ENCODE data around the gene LAD1.

Gene LAD1

GRCh38 chr1:201378804-201379203 is 20.3 kb downstream of the LAD1 start:
- H3K27ac ChIP-seq (ENCODE audit: low read length): no peak overlapping the region
- no CpG with 5 or more reads among the region's 6 CpGs for WGBS (ENCODE audit: insufficient coverage, insufficient read length)
- no peak overlapping the region for H3K4me3 ChIP-seq (ENCODE audit: low read length)
- H3K9me3 ChIP-seq (ENCODE audit: control insufficient read depth, insufficient read depth, low read length): no peaks in the 10 kb centered on the region
- H3K4me1 ChIP-seq (ENCODE audit: control insufficient read depth, insufficient read depth, low read length): peaks cover 25% of the 10 kb centered on the region
- H3K36me3 ChIP-seq (ENCODE audit: control insufficient read depth, insufficient read depth, low read length): peaks cover 4% of the 10 kb centered on the region; the same call in 1 of the 2 replicates
- no peak for DNase-seq (ENCODE audit: low read depth, low spot score)
- H3K27me3 ChIP-seq (ENCODE audit: control insufficient read depth, insufficient read depth, low read length): no peaks in the 10 kb centered on the region

DNA sequence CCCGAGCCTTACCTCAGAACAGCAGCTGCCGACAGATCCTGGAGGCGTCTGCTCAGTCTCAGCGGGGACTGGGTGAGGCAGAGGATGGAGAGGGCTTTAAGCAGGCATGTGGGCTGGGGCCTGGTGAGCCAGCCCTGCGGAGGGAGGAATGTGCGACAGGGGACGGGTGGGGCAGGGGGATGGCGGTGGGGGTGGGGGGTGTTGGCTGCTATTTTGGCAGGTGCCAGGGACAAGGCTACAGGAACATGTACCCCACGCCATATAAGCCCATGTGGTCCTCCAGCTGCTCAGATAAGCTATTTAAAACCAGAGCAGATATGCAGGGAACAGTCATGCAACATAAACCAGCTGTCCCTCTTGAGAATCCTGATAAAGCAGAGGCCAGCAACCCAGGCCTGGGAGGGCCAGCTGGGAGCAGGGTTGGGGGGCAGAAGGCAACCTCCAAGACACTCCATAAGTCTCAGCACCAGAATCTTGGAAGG is 21.5 kb downstream of the LAD1 start, which contains the start of gene TNNT2:
TSS of gene TNNT2 (minus strand) at position 70 of the 482 bp plus-strand sequence. CDS start 4,426 bp downstream, outside the sequence.
- no peak for DNase-seq (ENCODE audit: low read depth, low spot score)
- H3K4me1 ChIP-seq (ENCODE audit: control insufficient read depth, insufficient read depth, low read length): peaks cover 25% of the 10 kb centered on the region
- H3K9me3 ChIP-seq (ENCODE audit: control insufficient read depth, insufficient read depth, low read length): no peaks in the 10 kb centered on the region
- no CpG with 5 or more reads among the region's 9 CpGs for WGBS (ENCODE audit: insufficient coverage, insufficient read length)
- H3K27ac ChIP-seq (ENCODE audit: low read length): no peak within 1 kb of the TSS
- H3K27me3 ChIP-seq (ENCODE audit: control insufficient read depth, insufficient read depth, low read length): no peaks in the 10 kb centered on the region
- no peak within 1 kb of the TSS for H3K4me3 ChIP-seq (ENCODE audit: low read length)
- H3K36me3 ChIP-seq (ENCODE audit: control insufficient read depth, insufficient read depth, low read length): no peaks in the 10 kb centered on the region

- H3K4me1 ChIP-seq (ENCODE audit: control insufficient read depth, insufficient read depth, low read length): peaks cover 25% of the 10 kb centered on the region
- no peaks in the 10 kb centered on the region for H3K36me3 ChIP-seq (ENCODE audit: control insufficient read depth, insufficient read depth, low read length)
- H3K27me3 ChIP-seq (ENCODE audit: control insufficient read depth, insufficient read depth, low read length): no peaks in the 10 kb centered on the region
- no peak overlapping the region for H3K27ac ChIP-seq (ENCODE audit: low read length)
- no CpG with 5 or more reads among the region's 11 CpGs for WGBS (ENCODE audit: insufficient coverage, insufficient read length)
- peak; percentile 85 for DNase-seq (ENCODE audit: low read depth, low spot score)
- no peak overlapping the region for H3K4me3 ChIP-seq (ENCODE audit: low read length)
- no peaks in the 10 kb centered on the region for H3K9me3 ChIP-seq (ENCODE audit: control insufficient read depth, insufficient read depth, low read length)
Observed at GRCh38 chr1:201376464-201377374, 22.4 kb downstream of the LAD1 start.

DNA sequence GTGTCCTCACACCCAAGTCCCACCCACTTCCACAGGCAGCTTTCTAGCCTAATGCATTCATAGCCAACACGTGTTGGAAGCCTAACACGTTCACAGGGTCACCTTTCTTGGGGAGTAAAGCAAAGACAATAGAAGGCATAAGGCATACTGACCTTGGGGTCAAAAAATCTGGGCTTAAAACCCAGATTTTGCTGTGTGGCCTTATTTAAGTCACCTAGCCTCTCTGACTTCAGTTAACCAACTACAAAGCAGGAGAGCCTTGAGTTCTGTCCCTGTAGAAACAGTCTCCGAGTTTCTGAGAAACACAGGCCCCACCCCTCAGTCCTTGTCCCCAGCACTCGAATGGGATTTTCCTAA is 23.0 kb downstream of the LAD1 start:
- DNase-seq (ENCODE audit: low read depth, low spot score): no peak
- WGBS (ENCODE audit: insufficient coverage, insufficient read length): no CpG with 5 or more reads among the region's 4 CpGs

GRCh38 chr1:201375169-201375568 is 24.0 kb downstream of the LAD1 start:
- no peak overlapping the region for H3K4me3 ChIP-seq (ENCODE audit: low read length)
- H3K36me3 ChIP-seq (ENCODE audit: control insufficient read depth, insufficient read depth, low read length): no peaks in the 10 kb centered on the region
- no peaks in the 10 kb centered on the region for H3K9me3 ChIP-seq (ENCODE audit: control insufficient read depth, insufficient read depth, low read length)
- no peak overlapping the region for H3K27ac ChIP-seq (ENCODE audit: low read length)
- peaks cover 25% of the 10 kb centered on the region for H3K4me1 ChIP-seq (ENCODE audit: control insufficient read depth, insufficient read depth, low read length)
- no peak for DNase-seq (ENCODE audit: low read depth, low spot score)
- no CpG with 5 or more reads among the region's 4 CpGs for WGBS (ENCODE audit: insufficient coverage, insufficient read length)
- H3K27me3 ChIP-seq (ENCODE audit: control insufficient read depth, insufficient read depth, low read length): no peaks in the 10 kb centered on the region

More for the DNA sequence above, 23.0 kb downstream of the LAD1 start:
- peaks cover 25% of the 10 kb centered on the region for H3K4me1 ChIP-seq (ENCODE audit: control insufficient read depth, insufficient read depth, low read length)
- H3K36me3 ChIP-seq (ENCODE audit: control insufficient read depth, insufficient read depth, low read length): no peaks in the 10 kb centered on the region
- H3K4me3 ChIP-seq (ENCODE audit: low read length): no peak overlapping the region
- no peaks in the 10 kb centered on the region for H3K9me3 ChIP-seq (ENCODE audit: control insufficient read depth, insufficient read depth, low read length)
- H3K27ac ChIP-seq (ENCODE audit: low read length): peak overlapping the region; percentile 93
- H3K27me3 ChIP-seq (ENCODE audit: control insufficient read depth, insufficient read depth, low read length): no peaks in the 10 kb centered on the region

DNA sequence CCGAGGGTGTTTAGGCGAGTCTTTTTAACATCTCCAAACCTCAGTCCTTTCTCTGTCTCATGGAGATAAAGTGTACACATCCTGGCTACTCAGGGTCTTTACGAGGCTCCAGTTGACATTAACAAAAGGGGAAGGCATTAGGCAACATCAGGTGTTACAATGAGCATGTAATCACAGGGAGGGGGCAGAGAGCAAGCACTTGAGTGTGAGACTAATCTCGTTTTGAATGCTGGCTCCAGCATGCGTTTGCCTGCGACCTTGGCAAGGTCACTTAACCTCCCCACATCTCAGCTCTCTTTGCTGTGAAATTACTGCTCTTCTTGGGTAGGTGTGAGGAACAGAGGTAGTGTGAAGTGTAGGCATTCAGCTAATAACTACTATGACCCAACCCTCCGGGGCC is 24.8 kb downstream of the LAD1 start:
- Histone ChIP-seq H3K9me3 (ENCODE audit: control insufficient read depth, insufficient read depth, low read length) (no peaks in the 10 kb centered on the region), H3K4me1 (ENCODE audit: control insufficient read depth, insufficient read depth, low read length) (peaks cover 24% of the 10 kb centered on the region), H3K36me3 (ENCODE audit: control insufficient read depth, insufficient read depth, low read length) (no peaks in the 10 kb centered on the region), H3K27me3 (ENCODE audit: control insufficient read depth, insufficient read depth, low read length) (no peaks in the 10 kb centered on the region), H3K4me3 (ENCODE audit: low read length) (no peak overlapping the region), H3K27ac (ENCODE audit: low read length) (no peak overlapping the region)
- no CpG with 5 or more reads among the region's 7 CpGs for WGBS (ENCODE audit: insufficient coverage, insufficient read length)
- DNase-seq (ENCODE audit: low read depth, low spot score): no peak

- no peaks in the 10 kb centered on the region for H3K36me3 ChIP-seq (ENCODE audit: control insufficient read depth, insufficient read depth, low read length)
- DNase-seq (ENCODE audit: low read depth, low spot score): no peak
- H3K4me3 ChIP-seq (ENCODE audit: low read length): no peak overlapping the region
- peaks cover 16% of the 10 kb centered on the region for H3K4me1 ChIP-seq (ENCODE audit: control insufficient read depth, insufficient read depth, low read length)
- H3K27me3 ChIP-seq (ENCODE audit: control insufficient read depth, insufficient read depth, low read length): no peaks in the 10 kb centered on the region
- WGBS (ENCODE audit: insufficient coverage, insufficient read length): no CpG with 5 or more reads among the region's 6 CpGs
- H3K27ac ChIP-seq (ENCODE audit: low read length): no peak overlapping the region
- H3K9me3 ChIP-seq (ENCODE audit: control insufficient read depth, insufficient read depth, low read length): no peaks in the 10 kb centered on the region
Observed at GRCh38 chr1:201371792-201372191, 27.3 kb downstream of the LAD1 start.

DNA sequence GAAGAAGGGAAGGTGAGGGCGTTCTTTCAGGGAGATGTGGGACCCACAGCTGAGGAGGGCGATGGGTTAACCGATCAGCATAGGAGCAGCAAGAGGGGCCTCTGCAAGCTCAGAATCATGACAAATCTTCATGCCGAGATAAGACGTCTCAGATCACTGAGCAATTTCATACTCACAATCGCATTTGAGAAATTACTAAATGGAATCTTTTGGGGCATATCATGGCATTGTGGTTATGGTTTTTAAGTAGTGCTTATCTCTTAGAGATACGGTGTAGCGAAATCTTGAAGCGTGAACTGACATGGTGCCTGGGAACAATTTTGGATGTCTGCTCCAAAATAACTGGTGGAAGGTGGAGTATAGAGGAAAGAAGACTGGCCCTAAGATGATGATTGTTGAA is 27.8 kb downstream of the LAD1 start:
- Histone ChIP-seq H3K36me3 (ENCODE audit: control insufficient read depth, insufficient read depth, low read length) (no peaks in the 10 kb centered on the region), H3K4me1 (ENCODE audit: control insufficient read depth, insufficient read depth, low read length) (peaks cover 16% of the 10 kb centered on the region), H3K27ac (ENCODE audit: low read length) (no peak overlapping the region), H3K4me3 (ENCODE audit: low read length) (no peak overlapping the region), H3K9me3 (ENCODE audit: control insufficient read depth, insufficient read depth, low read length) (no peaks in the 10 kb centered on the region), H3K27me3 (ENCODE audit: control insufficient read depth, insufficient read depth, low read length) (no peaks in the 10 kb centered on the region)
- whole genome bisulfite sequencing (ENCODE audit: insufficient coverage, insufficient read length): no CpG with 5 or more reads among the region's 9 CpGs
- DNase-seq (ENCODE audit: low read depth, low spot score): no peak

- WGBS (ENCODE audit: insufficient coverage, insufficient read length): no CpG with 5 or more reads among the region's 3 CpGs
- Histone ChIP-seq H3K4me1 (ENCODE audit: control insufficient read depth, insufficient read depth, low read length) (peaks cover 10% of the 10 kb centered on the region), H3K4me3 (ENCODE audit: low read length) (no peak overlapping the region), H3K36me3 (ENCODE audit: control insufficient read depth, insufficient read depth, low read length) (no peaks in the 10 kb centered on the region), H3K9me3 (ENCODE audit: control insufficient read depth, insufficient read depth, low read length) (no peaks in the 10 kb centered on the region), H3K27ac (ENCODE audit: low read length) (no peak overlapping the region), H3K27me3 (ENCODE audit: control insufficient read depth, insufficient read depth, low read length) (no peaks in the 10 kb centered on the region)
- no peak for DNase-seq (ENCODE audit: low read depth, low spot score)
Observed at GRCh38 chr1:201370500-201370899, 28.6 kb downstream of the LAD1 start.

GRCh38 chr1:201369209-201369608 is 29.9 kb downstream of the LAD1 start:
- DNase-seq (ENCODE audit: low read depth, low spot score): no peak
- Histone ChIP-seq H3K27ac (ENCODE audit: low read length) (no peak overlapping the region), H3K4me3 (ENCODE audit: low read length) (no peak overlapping the region), H3K36me3 (ENCODE audit: control insufficient read depth, insufficient read depth, low read length) (no peaks in the 10 kb centered on the region), H3K4me1 (ENCODE audit: control insufficient read depth, insufficient read depth, low read length) (peaks cover 1% of the 10 kb centered on the region; the same call in 1 of the 2 replicates), H3K27me3 (ENCODE audit: control insufficient read depth, insufficient read depth, low read length) (no peaks in the 10 kb centered on the region), H3K9me3 (ENCODE audit: control insufficient read depth, insufficient read depth, low read length) (no peaks in the 10 kb centered on the region)
- no CpG with 5 or more reads among the region's 6 CpGs for WGBS (ENCODE audit: insufficient coverage, insufficient read length)
